ENCODE data around the gene LRP8. TPM values are rescaled to one million over a fixed set of nuclear protein-coding genes. Genes with fewer than 3 reads are reported as not detected.

LRP8 gene
- total RNA-seq, 1 donor from 2014 or later, result 16.5 TPM

- H3K4me3 Mint-ChIP-seq, result no peak overlapping the region
- H3K9me3 Mint-ChIP-seq, result no peaks in the 10 kb centered on the region
- no peak overlapping the region for H3K27ac Mint-ChIP-seq
- no peaks in the 10 kb centered on the region for H3K36me3 Mint-ChIP-seq
- peaks cover 4% of the 10 kb centered on the region for H3K4me1 Mint-ChIP-seq (ENCODE audit: unreplicated experiment)
- no peak for TF ChIP-seq CTCF (conservative IDR thresholded peaks at IDR 0.05)
- peak; percentile 25 for DNase-seq (ENCODE audit: extremely low spot score, unreplicated experiment)
- H3K27me3 Mint-ChIP-seq, result peaks cover 4% of the 10 kb centered on the region
Observed at GRCh38 chr1:53369761-53370160, 41.9 kb upstream of the LRP8 start.

- Mint-ChIP-seq H3K27me3 (peaks cover 4% of the 10 kb centered on the region), H3K36me3 (no peaks in the 10 kb centered on the region), H3K4me3 (no peak overlapping the region), H3K27ac (no peak overlapping the region), H3K9me3 (no peaks in the 10 kb centered on the region), H3K4me1 (ENCODE audit: unreplicated experiment) (peaks cover 4% of the 10 kb centered on the region)
- peak; percentile 48 for DNase-seq (ENCODE audit: extremely low spot score, unreplicated experiment)
- no peak for TF ChIP-seq CTCF (conservative IDR thresholded peaks at IDR 0.05)
Observed at GRCh38 chr1:53369034-53369750, 41.3 kb upstream of the LRP8 start.

- no peak overlapping the region for H3K27ac Mint-ChIP-seq
Observed at GRCh38 chr1:53368314-53369033, 40.6 kb upstream of the LRP8 start.

GRCh38 chr1:53367503-53368313 lies 39.8 kb upstream of the LRP8 start:
- peak; percentile 62 for DNase-seq (ENCODE audit: extremely low spot score, unreplicated experiment)
- no peaks in the 10 kb centered on the region for H3K9me3 Mint-ChIP-seq
- no peak overlapping the region for H3K27ac Mint-ChIP-seq
- no peak overlapping the region for H3K4me3 Mint-ChIP-seq
- H3K36me3 Mint-ChIP-seq, result no peaks in the 10 kb centered on the region
- H3K27me3 Mint-ChIP-seq, result peaks cover 4% of the 10 kb centered on the region
- no peak for TF ChIP-seq CTCF (conservative IDR thresholded peaks at IDR 0.05)
- peaks cover 4% of the 10 kb centered on the region for H3K4me1 Mint-ChIP-seq (ENCODE audit: unreplicated experiment)

More at GRCh38 chr1:53368314-53369033, 40.6 kb upstream of the LRP8 start:
- peaks cover 4% of the 10 kb centered on the region for H3K27me3 Mint-ChIP-seq
- peaks cover 4% of the 10 kb centered on the region for H3K4me1 Mint-ChIP-seq (ENCODE audit: unreplicated experiment)
- DNase-seq (ENCODE audit: extremely low spot score, unreplicated experiment), result peak; percentile 60
- no peak for TF ChIP-seq CTCF (conservative IDR thresholded peaks at IDR 0.05)
- H3K4me3 Mint-ChIP-seq, result no peak overlapping the region
- H3K9me3 Mint-ChIP-seq, result no peaks in the 10 kb centered on the region
- H3K36me3 Mint-ChIP-seq, result no peaks in the 10 kb centered on the region

- Mint-ChIP-seq H3K9me3 (no peaks in the 10 kb centered on the region), H3K4me3 (no peak overlapping the region), H3K27ac (no peak overlapping the region), H3K4me1 (ENCODE audit: unreplicated experiment) (peaks cover 4% of the 10 kb centered on the region), H3K36me3 (no peaks in the 10 kb centered on the region), H3K27me3 (peaks cover 4% of the 10 kb centered on the region)
- no peak for TF ChIP-seq CTCF (conservative IDR thresholded peaks at IDR 0.05)
- peak; percentile 47 for DNase-seq (ENCODE audit: extremely low spot score, unreplicated experiment)
Observed at GRCh38 chr1:53366901-53367502, 39.1 kb upstream of the LRP8 start.
